K562 (cell line): ENCODE data around the gene HLCS. TPM values are rescaled to one million over a fixed set of nuclear protein-coding genes. Genes with fewer than 3 reads are reported as not detected.

ENCODE experiments used
- CTBP1 ChIP-seq: fragments of 450-650 bp; IDR thresholded peaks from 2 replicates; pipeline ENCODE4 v1.6.1; 2016; ENCODE audit warnings: borderline replicate concordance
- DDX20 ChIP-seq: fragments of 450-650 bp; IDR thresholded peaks from 2 replicates; pipeline ENCODE4 v1.6.1; 2016; ENCODE audit warnings: missing genetic modification characterization, low read depth, mild to moderate bottlenecking, missing compliant biosample characterization, moderate library complexity
- HEY1 ChIP-seq: fragments of 250-450 bp; sonication (Bioruptor Pico); IDR thresholded peaks from 2 replicates; pipeline ENCODE4 v1.5.0; 2020; ENCODE audit warnings: mild to moderate bottlenecking, moderate library complexity, borderline replicate concordance
- HMGN3 ChIP-seq: IDR thresholded peaks from 2 replicates; pipeline ENCODE4 v1.6.1; 2011; ENCODE audit warnings: borderline replicate concordance, low read depth, mild to moderate bottlenecking, mixed read lengths, low read length; ENCODE audit not compliant: insufficient read length; ENCODE audit errors: extremely low read depth
- ILK ChIP-seq: fragments of 450-650 bp; IDR thresholded peaks from 2 replicates; pipeline ENCODE4 v1.6.1; 2016; ENCODE audit warnings: missing genetic modification characterization, low read depth, mild to moderate bottlenecking, missing compliant biosample characterization, moderate library complexity, borderline replicate concordance
- MTF1 ChIP-seq: fragments of 250-450 bp; sonication (Bioruptor Pico); IDR thresholded peaks from 2 replicates; pipeline ENCODE4 v1.9.0; 2021; ENCODE audit warnings: moderate library complexity, mild to moderate bottlenecking, inconsistent platforms, borderline replicate concordance
- NRF1 ChIP-seq, 2 experiments: fragments of 450-650 bp; IDR thresholded peaks in 1 of 2; conservative IDR thresholded peaks in 1 of 2; 2 replicates each; pipeline ENCODE4 v1.6.1; 2014; ENCODE audit warnings: mild to moderate bottlenecking in 2 of 2
- PTTG1 ChIP-seq: fragments of 450-650 bp; IDR thresholded peaks from 2 replicates; pipeline ENCODE4 v1.6.1; 2016; ENCODE audit warnings: low read depth, mild to moderate bottlenecking, missing genetic modification characterization, missing compliant biosample characterization
- RBFOX2 ChIP-seq: fragments of 200-400 bp; formaldehyde crosslinking; IDR thresholded peaks from 2 replicates; pipeline ENCODE4 v1.6.1; 2017; ENCODE audit warnings: low read depth, mild to moderate bottlenecking, low read length, moderate library complexity
- SMARCA5 ChIP-seq: fragments of 450-650 bp; IDR thresholded peaks from 2 replicates; pipeline ENCODE4 v1.6.1; 2016
- TCF7L2 ChIP-seq: fragments of 150-350 bp; IDR thresholded peaks from 2 replicates; pipeline ENCODE4 v1.6.1; 2016; ENCODE audit warnings: low read depth, mild to moderate bottlenecking, low read length, moderate library complexity
- TRIM28 ChIP-seq: fragments of 450-650 bp; IDR thresholded peaks from 2 replicates; pipeline ENCODE4 v1.6.1; 2017
- ZFP30 ChIP-seq: fragments of 250-450 bp; sonication (Bioruptor Pico); IDR thresholded peaks from 2 replicates; pipeline ENCODE4 v1.8.0; 2022; ENCODE audit warnings: moderate library complexity, mild to moderate bottlenecking, inconsistent platforms, borderline replicate concordance
- ZNF12 ChIP-seq: sonication (generic); formaldehyde crosslinking; IDR thresholded peaks from 2 replicates; pipeline ENCODE4 v1.4.0; 2020; ENCODE audit warnings: mild to moderate bottlenecking, missing genetic modification reagents
- ZNF184 ChIP-seq: sonication (generic); formaldehyde crosslinking; IDR thresholded peaks from 2 replicates; pipeline ENCODE4 v1.5.0; 2020; ENCODE audit warnings: missing genetic modification reagents
- ZNF507 ChIP-seq: conservative IDR thresholded peaks from 2 replicates; pipeline ENCODE4 v1.6.1; 2017; ENCODE audit warnings: missing genetic modification characterization, missing compliant biosample characterization
- ZNF699 ChIP-seq: fragments of 250-450 bp; sonication (Bioruptor Pico); IDR thresholded peaks from 2 replicates; pipeline ENCODE4 v1.8.0; 2021; ENCODE audit warnings: mild to moderate bottlenecking, moderate library complexity; ENCODE audit not compliant: insufficient replicate concordance
- polyA plus RNA-seq, 8 experiments: library from polyadenylated mRNA; depleted of rRNA in 4 of 8; stranded (reverse) in 5 of 8; unstranded in 3 of 8; fragments of >200 nt; fragmentation: Nextera tagmentation in 2 of 8; fragmentation: Illumina TruSeq in 1 of 8; extraction: Ambion mirVana in 2 of 8; extraction: Trizol in 1 of 8; gene quantifications; 2 replicates each; pipeline versions ENCODE4 v1.2.1 to v1.2.3, GENCODE V29; 2011 to 2014; ENCODE audit warnings: inconsistent platforms in 1 of 8, missing spikeins in 1 of 8
- total RNA-seq, 7 experiments: library from RNA; depleted of rRNA in 6 of 7; stranded (reverse); fragments of >200 nt in 6 of 7; fragmentation: Illumina TruSeq in 2 of 7; extraction: Trizol in 2 of 7; gene quantifications; 2 replicates each; pipeline versions ENCODE4 v1.2.1 to v1.2.3, GENCODE V29; 2011 to 2021; ENCODE audit warnings: low replicate concordance in 1 of 7
- TF ChIP-seq, protein P1 (sequence below): fragments of 200-800 bp; sonication (Bioruptor generic); IDR thresholded peaks from 2 replicates; pipeline ENCODE4 v1.6.1; 2016; ENCODE audit warnings: missing genetic modification characterization, missing compliant biosample characterization
- TF ChIP-seq, protein P2 (sequence below): fragments of 250-450 bp; sonication (Bioruptor Pico); IDR thresholded peaks from 2 replicates; pipeline ENCODE4 v1.8.0; 2021; ENCODE audit warnings: borderline replicate concordance, mild to moderate bottlenecking, moderate library complexity; ENCODE audit not compliant: poor library complexity, severe bottlenecking

Gene HLCS
- total and polyA plus RNA-seq, 9 of the 15 experiments (the other 6 are each of a cell fraction or from before 2014, with no cell fraction given): 3.0 to 21.5 (median 17.1) TPM

DNA sequence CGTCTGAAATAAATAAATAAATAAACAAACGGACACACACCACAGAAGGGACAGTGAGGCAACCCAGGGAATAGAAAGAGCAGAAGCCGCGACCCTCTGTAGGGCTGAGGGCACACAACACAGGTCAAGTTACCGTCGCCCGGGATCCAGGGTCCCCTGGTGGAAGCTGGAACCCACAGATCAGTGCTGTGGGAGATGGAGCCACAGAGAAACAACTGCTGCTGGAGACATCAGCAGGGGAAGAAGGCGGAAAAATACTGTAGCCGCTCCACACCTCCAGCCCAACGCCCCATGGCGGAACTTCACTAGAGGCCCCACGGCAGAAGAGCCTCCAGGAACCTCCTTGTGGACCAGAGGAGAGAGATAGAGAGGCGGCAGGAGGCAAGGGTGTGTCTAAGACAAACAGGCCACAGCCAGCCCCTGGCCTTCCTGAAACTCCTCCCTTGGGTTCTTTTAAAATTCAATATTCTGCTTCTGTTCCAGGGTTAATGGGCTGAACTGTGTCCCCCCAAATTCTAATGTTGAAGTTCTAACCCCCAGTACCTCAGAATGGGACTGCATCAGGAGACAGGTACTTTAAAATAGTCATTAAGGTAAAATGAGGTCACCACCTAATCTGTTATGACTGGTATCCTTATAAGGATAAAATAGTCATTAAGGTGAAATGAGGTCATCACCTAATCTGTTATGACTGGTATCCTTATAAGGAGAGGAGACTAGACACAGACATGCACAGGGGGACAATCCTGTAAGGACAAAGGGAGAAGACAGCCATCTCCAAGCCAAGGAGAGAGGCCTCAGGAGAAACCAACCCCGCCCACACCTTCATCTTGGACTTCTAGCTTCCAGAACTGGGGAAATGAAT, 7.7 kb upstream of the HLCS start (continued):
- TF ChIP-seq TCF7L2 (no peak), RBFOX2 (0 out of 2 replicates have a peak, but pooled peaks have one; percentile 22), ILK (tag) (no peak), ZFP30 (no peak), DDX20 (no peak), TRIM28 (no peak), ZNF12 (CRISPR knock-in tag) (no peak), ZNF184 (CRISPR knock-in tag) (no peak), PTTG1 (tag) (peak; percentile 48; the same call in 1 of the 2 replicates), ZNF699 (no peak), ZNF507 (tag) (no peak), MTF1 (CRISPR knock-in tag) (no peak), HEY1 (CRISPR knock-in tag) (no peak), NRF1 (conservative IDR thresholded peaks at IDR 0.05 in 1 of 2, IDR thresholded peaks at IDR 0.05 in 1 of 2) (peak; percentile 58 to 59), SMARCA5 (no peak), HMGN3 (no peak), CTBP1 (0 out of 2 replicates have a peak, but pooled peaks have one; percentile 14)
- TF ChIP-seq, protein P1, sequence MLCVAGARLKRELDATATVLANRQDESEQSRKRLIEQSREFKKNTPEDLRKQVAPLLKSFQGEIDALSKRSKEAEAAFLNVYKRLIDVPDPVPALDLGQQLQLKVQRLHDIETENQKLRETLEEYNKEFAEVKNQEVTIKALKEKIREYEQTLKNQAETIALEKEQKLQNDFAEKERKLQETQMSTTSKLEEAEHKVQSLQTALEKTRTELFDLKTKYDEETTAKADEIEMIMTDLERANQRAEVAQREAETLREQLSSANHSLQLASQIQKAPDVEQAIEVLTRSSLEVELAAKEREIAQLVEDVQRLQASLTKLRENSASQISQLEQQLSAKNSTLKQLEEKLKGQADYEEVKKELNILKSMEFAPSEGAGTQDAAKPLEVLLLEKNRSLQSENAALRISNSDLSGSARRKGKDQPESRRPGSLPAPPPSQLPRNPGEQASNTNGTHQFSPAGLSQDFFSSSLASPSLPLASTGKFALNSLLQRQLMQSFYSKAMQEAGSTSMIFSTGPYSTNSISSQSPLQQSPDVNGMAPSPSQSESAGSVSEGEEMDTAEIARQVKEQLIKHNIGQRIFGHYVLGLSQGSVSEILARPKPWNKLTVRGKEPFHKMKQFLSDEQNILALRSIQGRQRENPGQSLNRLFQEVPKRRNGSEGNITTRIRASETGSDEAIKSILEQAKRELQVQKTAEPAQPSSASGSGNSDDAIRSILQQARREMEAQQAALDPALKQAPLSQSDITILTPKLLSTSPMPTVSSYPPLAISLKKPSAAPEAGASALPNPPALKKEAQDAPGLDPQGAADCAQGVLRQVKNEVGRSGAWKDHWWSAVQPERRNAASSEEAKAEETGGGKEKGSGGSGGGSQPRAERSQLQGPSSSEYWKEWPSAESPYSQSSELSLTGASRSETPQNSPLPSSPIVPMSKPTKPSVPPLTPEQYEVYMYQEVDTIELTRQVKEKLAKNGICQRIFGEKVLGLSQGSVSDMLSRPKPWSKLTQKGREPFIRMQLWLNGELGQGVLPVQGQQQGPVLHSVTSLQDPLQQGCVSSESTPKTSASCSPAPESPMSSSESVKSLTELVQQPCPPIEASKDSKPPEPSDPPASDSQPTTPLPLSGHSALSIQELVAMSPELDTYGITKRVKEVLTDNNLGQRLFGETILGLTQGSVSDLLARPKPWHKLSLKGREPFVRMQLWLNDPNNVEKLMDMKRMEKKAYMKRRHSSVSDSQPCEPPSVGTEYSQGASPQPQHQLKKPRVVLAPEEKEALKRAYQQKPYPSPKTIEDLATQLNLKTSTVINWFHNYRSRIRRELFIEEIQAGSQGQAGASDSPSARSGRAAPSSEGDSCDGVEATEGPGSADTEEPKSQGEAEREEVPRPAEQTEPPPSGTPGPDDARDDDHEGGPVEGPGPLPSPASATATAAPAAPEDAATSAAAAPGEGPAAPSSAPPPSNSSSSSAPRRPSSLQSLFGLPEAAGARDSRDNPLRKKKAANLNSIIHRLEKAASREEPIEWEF (CRISPR knock-in tag): peak; percentile 25; the same call in 1 of the 2 replicates
- TF ChIP-seq, protein P2, sequence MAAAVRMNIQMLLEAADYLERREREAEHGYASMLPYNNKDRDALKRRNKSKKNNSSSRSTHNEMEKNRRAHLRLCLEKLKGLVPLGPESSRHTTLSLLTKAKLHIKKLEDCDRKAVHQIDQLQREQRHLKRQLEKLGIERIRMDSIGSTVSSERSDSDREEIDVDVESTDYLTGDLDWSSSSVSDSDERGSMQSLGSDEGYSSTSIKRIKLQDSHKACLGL (CRISPR knock-in tag): no peak
